HUDEP-2 (cell line): ENCODE results near the gene DTD1.

Experiments used
- DNase-seq, 76 experiments: peaks; one replicate each; lab custom pipeline; 2025; ENCODE audit not compliant: unreplicated experiment in 76 of 76; lab: John Stamatoyannopoulos, UW

The DTD1 gene, protein sequence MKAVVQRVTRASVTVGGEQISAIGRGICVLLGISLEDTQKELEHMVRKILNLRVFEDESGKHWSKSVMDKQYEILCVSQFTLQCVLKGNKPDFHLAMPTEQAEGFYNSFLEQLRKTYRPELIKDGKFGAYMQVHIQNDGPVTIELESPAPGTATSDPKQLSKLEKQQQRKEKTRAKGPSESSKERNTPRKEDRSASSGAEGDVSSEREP

DNA sequence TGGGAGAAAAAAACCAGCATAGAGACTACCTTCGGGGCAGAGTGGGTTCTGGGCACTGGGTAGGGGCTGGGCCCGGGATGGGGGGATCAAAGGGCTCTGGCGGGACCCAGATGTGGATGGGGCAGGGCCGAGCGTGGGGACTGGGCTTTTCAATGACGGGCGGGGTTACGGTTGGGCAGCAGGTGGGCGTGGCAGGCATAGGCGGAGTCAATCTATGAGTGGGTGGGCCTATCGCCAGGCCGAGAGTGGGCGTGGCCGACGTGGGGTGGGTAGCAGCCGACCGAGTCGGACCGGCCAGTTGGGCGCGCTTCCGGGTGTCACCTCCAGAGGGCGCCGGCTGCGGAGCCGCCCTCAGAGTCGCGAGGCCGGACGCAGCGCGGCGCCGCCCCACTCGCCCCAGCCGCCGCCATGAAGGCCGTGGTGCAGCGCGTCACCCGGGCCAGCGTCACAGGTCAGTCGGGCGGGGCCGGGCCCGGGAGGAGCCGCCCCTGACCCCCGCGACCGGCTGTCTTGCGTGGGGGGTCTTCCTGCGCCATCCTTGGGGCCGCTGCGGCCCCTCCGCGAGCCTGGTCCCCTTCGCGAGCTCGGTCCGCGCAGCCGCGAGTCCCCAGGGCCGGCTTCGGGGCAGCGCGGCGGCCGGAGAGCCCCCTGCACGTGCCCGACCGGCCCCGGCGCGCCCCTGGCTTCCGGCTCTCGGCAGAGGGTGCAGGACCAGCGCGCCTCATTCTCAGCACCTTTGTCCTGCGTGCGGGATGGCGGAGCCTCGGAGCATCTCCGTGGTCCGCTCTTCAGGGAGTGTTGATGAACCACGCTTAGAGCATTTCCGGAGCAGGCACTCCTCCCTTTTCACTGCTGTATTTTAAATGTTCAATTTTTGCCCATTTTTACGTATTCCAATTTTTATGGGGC lies at the start of gene DTD1:
Gene DTD1, plus strand, starts transcription at position 390 of the 909 bp plus-strand sequence. Its CDS starts 19 bp downstream, at position 409.
- peak in 75 of 76 experiments; percentile 13 to 94 (median 84) for DNase-seq

DNA sequence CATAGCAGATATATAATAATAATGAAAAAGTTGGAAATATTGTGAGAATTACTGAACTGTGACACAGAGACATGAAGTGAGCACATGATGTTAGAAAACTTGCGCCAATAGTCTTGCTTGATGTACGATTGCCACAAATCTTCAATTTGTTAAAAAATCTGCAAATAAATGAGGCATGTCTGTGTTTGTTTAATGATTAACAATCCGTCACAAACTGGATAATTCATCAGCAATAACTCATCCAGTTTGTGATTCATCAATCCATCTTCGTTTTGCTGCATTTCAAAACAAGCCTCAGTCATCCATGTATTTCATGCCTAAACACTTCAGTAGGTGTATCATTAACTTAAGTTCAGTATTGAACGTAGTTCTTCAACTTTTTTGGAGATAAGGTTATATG lies 46.1 kb upstream of the DTD1 start:
- no peak for DNase-seq

DNA sequence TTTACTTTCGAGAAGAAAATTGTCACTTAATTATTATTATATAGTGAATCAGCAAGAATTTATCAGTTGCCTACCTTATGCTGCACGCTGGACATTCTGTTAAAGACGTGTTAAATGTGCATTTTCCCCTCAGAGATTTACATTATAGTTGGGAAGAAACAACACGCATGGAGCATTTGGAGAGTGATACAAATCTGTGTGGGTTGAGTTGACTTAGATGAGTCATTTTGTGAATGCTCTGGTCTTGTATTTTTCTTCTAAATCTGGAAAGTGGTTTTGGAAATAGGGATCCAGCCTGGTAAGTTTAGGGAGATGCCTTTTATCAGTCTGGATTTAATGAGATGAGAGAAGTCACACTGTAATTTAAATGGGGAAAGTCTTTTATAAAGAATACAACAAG lies 44.6 kb upstream of the DTD1 start:
- DNase-seq: no peak

DNA sequence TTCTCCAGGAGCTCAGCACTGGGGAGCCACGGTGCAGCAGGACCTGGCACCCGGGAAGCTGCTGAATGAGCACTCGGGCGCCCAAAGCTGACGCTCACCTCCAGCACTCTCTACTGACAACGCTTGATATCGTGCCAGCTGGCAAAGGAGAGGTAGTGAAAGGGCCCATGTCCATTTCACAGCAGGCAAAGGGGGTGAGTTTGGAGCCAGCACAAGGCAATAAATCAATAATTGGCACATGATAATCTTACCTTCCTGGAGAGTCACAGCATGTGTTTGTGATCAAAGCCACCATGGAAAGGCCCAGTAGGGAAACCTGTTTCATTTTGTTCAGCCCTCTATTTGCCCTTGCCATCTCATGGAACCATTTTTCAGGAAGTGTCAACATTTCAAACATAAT lies 43.9 kb upstream of the DTD1 start:
- no peak for DNase-seq

DNA sequence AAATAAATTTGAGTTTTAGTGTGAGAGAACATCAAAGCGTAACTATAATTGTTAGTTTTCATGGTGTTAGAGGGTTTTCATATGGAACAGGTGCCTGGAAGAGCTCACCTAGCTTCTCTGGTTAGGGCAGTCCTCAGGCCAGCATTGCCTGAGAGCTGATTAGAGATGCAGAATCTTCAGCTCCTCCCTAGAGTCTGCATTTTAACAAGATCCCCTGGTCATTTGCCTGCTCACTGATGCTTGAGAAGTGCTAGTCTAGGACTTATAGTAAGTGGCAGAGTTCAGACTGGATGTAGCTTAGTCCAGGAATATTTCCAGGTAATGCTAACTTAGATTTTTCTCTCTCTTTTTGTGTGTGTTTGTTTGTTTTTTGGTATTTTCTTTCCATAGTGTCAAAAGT lies 42.3 kb upstream of the DTD1 start:
- DNase-seq: no peak

DNA sequence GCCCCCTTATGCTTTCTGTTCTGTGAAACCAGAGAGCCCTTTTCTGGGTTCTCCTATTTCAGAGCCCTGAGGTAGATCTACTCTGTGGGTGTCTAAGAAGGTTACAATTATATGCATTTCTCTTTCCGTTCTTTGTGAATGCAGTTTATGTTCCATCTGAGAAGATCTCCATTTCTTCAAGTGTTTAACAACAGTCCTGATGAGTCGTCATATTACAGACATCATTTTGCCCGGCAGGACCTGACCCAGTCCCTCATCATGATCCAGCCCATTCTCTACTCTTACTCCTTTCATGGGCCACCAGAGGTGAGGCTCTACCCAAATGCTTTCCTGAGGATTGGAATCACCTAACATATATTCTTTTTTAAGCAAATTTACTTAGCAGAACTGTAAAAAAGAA lies 39.4 kb upstream of the DTD1 start:
- DNase-seq: no peak

DNA sequence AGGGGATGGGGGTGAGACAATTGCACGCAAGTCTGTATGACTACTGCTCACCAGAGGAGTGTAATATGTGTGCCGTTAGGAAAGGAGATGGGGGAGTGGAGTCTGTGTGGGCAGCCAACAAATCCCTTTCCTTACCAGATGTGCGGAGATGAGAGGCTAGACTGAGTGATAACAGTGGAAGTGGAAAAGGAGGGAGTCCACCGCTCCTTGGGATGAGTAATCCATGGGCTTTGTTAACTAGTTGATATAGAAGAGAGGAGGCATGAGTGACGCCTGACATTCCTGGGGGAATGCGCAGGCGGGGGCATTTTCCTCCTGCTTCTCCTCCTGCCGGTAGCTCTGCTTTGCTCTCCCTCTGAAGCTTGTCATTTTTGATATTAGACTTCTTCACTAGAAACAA lies 34.1 kb upstream of the DTD1 start:
- no peak for DNase-seq

DNA sequence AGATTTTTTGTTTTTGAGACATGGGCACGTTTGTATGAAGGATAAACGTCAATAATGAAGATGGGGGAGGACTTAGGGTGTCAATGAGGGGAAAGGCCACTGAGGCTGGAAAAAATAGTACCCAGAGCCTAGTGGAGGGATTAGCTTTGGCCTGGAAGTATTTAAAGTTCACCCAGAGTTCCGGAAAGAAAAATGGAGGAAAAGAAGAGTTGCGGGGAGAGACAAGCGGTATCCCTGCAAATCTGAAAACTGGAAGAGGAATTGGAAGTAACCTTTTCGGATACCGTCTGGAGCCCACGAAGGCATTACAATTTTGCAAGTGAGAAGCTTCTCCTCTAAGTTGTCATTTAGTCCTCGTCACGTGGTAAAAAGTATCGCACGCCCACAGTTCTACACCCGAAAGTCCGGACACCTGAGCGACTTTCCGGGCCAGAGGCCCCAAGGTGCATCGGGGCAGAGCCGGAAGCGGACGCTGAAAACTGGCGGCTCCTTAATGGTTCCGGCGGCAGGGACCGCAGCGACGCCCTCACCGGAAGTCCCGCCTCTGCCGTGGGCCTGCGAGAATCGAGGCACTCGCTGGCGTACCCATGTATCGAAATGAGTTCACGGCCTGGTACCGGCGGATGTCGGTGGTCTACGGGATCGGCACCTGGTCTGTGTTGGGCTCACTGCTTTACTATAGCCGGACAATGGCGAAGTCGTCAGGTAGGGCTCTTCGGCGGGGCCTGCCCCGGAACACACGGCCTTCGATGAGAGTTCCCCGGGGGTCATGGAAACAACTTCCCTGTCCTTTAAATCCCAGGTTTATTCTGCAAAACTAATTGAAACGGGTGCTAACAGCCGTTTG lies 20.7 kb upstream of the DTD1 start, which contains the start of gene SMIM26:
Gene SMIM26, plus strand, starts transcription at position 541 of the 847 bp plus-strand sequence. Its CDS starts 47 bp downstream, at position 588.
- peak in 75 of 76 experiments; percentile 47 to 96 (median 85) for DNase-seq

DNA sequence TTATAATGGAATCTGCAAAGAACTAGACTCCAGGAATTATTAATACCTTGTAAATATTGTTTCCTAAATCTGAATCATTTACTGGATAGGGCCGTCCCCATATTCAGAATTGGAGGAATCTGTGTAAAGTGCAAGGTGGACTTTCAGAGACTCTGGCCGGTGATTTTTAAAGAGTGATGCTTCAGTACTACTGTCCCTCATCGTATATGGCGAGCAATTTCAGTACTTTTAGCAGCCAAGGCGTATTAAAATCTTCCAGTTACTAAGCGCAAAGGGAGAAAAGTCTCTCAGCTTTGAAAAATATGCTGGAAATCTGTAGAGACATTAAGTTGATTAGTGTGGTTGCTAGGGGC lies 20.1 kb upstream of the DTD1 start:
- DNase-seq: no peak

DNA sequence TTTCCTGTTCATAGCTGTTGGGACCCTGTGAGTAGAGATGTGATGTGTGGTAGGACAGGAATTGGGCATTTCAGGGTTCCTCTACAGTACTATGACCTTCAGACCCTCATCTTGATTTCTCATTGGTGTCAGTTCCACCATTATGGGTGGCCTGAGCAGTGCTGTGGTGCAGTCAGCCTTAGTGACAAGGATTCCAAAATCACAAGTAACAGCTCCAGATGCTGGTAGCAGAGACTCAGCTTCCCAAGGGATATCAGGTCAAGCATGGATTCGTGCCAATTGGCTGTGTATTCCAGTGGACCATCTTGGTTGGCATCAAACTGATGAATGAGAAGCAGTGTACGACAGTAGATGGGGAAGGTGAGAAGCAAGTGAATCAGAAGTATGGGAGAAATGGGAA lies 16.8 kb upstream of the DTD1 start:
- no peak for DNase-seq

DNA sequence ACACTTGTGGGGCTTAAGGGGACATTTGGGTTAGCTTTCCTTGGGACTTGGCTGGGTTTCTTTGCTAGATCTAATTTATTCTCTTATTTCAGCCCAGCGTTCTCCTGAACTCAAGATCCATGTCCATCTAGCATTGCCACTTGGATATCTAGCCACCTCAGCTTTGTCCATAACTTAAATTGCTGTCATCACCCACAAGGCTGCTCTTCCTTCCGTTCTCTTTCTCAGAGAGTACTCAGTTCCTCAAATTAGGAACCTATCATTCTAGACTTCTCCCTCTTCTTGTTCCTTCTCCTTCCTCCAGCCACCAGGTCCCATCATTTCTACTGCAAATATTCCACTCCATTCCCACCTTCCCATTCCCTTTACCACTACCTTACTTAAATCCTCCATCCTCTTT lies 16.3 kb upstream of the DTD1 start:
- DNase-seq: no peak

DNA sequence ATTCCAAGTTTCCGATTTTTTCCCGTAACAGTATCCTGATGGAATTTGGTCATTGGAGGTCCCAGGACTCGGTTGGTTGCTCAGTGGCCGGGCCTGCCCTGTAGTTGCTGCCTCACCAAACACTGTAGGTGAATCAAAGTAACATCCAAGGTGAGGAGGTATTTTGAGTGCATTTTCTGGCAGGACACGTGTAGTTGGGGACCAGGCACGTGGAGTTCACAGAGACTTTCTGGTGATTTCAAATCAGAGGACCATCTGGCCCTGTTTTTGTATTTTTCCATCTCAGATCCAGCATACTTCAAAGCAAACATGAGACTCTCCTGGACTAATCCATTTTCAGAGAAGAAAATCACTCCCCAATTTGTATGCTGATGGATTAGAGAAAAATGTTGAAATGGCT lies 9.9 kb upstream of the DTD1 start:
- DNase-seq: no peak

DNA sequence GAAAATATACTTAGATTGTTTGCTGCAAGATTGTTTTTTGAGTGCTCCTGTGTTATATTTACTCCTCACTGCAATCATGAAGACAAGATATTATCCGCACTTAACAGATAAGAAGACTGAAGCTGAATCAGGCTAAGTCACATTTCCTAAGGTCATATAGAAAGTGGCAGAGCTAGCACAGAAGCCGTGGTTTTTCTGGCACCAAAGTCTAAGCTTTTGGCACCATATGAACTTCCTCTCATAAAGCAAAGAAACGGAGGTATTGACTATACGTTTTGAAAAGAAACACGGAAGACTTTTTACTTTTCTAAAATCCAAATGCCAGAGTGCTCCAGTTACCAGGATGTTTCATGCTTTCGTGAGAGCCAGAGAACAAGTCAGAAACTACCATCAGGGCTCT lies 9.3 kb upstream of the DTD1 start:
- peak in 1 of 76 experiments; percentile 9 for DNase-seq

DNA sequence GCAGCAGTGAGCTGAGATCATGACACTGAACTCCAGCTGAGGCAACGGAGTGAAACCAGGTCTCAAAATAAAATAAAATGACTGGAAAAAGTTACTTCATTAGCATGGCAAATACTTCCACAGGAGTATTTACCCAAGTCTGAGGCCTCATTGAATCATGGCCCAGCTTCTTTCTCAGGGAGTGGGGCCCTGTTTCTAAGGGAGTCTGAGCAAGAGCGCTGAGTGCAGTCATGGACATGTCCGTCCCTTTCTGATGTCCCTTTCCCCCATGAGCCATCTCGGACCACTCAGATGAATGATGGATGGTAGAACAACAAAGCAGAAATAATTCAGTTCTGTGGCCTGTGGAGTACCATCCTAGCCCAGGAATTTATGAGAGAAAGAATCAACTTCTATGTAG lies 7.8 kb upstream of the DTD1 start:
- DNase-seq: no peak

DNA sequence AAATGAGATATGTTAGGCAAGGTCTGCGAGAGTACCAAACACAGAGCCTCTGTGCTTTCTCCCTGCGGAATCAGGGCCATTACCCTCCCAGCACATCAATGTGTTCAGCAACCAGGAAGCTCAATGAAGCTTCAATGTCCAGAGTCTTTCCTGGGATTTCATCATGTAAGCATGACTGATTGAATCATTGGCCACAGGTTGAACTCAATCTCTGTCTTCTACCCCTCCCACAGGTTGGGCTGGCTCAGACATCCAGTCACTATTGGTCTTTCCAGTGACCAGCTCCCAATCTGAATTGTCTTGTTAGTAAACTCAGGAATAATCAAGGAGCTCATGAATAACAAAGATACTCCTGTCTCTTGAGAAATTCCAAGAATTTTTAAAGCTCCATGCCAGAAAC lies 2.7 kb upstream of the DTD1 start:
- DNase-seq: no peak

DNA sequence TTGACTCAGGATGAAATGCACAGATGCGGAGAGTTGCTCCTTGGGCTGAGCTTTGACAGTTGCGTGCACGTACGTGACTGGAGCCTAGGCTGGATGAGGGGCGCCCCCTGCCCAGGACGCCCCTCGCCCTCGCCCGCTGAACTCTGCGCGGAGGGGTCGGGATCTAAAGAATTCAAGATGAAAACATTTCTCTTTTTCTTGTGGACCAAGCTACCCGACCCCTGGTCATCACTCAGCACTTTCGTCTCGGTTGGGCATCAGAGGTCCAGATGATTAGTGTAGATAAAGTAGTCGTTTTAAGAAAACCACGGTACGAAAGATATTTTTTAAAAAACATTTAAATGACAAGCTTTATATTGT lies 700 bp downstream of the DTD1 start:
- DNase-seq: no peak

DNA sequence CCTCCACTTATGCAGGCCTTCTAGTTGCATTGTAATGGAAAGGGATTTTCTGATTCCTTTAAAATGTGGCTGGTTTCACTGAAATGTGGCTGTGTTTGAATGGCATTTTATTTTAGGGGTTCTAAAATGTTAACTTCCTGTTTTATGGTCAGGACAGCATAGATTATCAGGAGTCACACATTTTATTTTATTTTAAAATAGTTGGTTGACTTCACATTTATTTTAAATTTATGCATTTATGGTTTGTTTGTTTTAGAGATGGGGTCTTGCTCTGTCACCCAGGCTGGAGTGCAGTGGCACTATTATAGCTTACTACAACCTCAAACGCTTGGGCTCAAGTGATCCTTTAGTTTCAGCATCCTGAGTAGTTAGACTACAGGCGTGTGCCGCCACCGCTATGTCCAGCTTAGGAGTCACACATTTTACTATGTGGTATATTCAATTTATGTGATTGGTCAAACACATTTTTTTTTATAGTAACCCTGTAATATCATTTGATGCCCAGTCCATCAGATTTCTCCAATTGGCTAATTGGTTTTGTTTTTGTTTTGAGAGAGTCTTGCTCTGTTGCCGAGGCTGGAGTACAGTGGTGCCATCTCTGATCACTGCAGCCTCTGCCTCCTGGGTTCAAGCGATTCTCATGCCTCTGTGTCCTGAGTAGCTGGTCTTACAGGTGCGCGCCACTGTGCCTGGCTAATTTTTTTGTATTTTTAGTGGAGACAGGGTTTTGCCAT lies 2.3 kb downstream of the DTD1 start:
- no peak for DNase-seq

DNA sequence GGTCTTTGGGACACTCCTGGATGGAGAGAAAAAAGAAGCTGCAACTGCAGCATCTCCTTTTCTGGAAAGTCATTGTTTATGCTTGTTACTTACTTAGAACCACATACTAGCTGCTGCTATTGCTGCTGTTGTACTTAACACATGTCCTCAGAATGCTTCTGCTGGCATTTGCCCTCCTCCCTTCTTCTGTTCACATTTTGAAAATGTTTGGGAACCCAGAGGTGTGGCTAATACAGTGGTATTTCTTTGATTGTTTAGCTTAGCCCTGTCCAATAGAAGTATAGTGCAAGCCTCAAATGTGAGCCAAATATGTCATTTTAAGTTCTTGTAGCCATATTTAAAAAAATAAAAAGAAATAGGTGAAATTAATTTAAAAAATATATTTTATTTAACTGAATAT lies 8.4 kb downstream of the DTD1 start:
- DNase-seq: no peak

DNA sequence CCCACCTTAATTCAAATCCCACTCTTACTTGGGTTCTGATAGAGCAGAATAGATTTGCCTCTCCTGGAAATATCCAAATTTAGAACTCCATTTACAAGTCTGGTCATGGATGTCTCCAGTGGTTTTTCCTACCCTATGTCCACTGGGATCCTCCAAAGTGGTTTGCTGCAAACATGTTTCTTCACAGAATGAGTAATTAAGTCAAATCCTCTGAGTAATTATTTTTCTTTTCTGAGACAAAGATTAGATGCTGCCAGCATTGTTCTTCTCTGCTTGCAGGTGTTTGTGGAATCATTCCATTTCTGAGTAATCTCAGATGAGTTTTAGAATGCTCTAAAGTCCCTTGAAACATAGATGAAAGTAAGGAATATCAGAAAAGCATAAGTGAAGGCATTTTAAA lies 21.9 kb downstream of the DTD1 start:
- DNase-seq: no peak

DNA sequence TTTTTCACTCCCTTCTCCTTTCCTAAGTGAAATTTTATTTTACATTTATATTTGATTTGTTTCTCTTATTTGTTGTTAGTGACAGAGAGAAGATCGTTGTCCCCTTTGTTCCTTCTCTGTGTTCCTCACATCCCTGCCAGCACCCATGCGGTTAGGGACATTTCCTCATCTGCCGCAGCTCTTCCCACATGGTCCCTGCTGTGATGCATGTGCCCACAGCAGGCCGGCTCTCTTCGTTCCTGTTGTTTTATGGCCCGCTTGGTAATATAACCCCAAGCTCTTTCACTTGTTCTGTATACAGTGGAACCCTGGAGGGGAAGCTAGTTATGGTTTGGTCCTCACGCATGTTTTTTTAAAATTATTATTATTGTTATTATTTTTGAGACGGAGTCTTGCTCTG lies 23.6 kb downstream of the DTD1 start:
- DNase-seq: no peak

DNA sequence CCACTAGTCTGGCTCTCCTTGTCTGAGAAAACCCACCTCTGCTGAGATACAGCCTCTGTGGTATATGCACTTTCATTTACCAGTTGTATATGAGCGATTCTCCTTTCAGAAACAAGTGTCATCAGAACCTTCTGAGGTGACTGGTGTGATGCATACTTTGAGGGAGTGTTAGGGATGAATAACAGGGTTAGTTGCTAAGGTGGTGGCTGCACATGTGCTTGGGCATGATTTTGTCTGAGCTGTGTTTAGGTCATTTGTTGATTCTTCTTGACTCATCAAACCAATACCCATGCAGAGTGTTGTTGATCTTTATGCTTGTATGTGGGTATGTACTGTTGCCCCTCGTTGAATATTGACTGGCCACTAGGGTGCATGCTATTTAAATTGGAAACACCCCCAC lies 25.7 kb downstream of the DTD1 start:
- DNase-seq: no peak
